Measurements from ENCODE around the gene LIPE. TPM values are rescaled to one million over a fixed set of nuclear protein-coding genes. Genes with fewer than 3 reads are reported as not detected.
A peak's percentile ranks its signal among the peaks of the same experiment; 100 is the strongest.

The LIPE gene
- polyA plus RNA-seq, 1 experiment, result 1.5 TPM

DNA sequence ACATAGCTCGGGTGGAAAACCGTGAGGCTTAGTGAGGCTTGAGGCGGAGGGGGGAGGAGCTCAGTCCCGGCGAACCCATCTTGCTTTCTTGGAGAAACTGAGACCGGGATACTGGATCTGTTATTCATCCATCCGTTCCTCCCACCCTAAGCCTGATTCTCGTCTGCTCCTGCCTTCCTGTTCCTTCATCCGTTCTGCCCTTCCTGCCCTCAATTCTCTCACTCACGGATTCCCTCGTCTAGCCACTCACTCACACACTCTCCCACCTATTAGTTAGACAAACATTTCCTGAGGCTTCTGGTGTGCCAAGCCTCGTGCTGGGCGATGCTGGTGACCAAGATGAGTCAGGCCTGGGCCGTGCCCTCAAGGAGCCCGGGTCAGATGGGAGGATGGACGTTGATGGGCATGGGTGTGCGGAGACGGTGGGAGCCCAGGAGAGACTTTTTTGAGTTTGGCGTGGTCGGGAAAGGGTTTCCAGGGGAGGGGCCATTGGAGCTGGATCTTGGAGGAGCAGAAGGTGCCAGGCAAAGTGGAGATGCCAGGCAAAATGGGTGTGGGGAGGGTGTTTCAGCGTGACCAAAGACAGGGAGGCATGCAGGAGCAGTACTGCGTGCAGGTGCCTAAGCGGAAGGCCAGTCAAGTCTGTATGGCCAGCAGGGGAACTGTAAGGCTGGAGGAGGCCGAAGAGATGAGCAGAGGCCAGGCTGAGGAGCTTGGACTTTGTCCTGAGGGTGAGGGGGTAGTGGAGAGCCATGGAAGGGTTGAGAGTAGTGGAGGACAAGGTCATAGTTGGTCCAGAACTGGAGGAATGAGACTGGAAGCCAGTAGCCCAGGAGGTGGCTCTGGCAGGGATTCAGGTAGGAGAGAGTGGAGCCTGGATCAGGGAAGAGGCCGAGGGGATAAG, 29.7 kb downstream of the LIPE start:
- peaks cover 6% of the 10 kb centered on the region for H3K27me3 ChIP-seq (ENCODE audit: control insufficient read depth, insufficient read depth, low read length)
- no peaks in the 10 kb centered on the region for H3K9me3 ChIP-seq (ENCODE audit: control insufficient read depth, insufficient read depth, low read length)
- H3K27ac ChIP-seq (ENCODE audit: low read depth, low read length), result peak overlapping the region; percentile 78
- peak overlapping the region; percentile 81 for H3K4me3 ChIP-seq (ENCODE audit: low read depth, low read length)
- ChIA-PET CTCF (interaction anchor here (0.7 to 1.3 kb wide), 2 partner anchors 38 to 41 kb away, joined by 3 to 5 read pairs; no protein-coding TSS in a partner anchor), POLR2A (interaction anchor here (1.2 to 1.3 kb wide), 2 partner anchors 26 to 142 kb away, joined by 3 to 4 read pairs; no protein-coding TSS in a partner anchor)
- no peak for DNase-seq (ENCODE audit: low read depth, low spot score)
- TF ChIP-seq, protein P1, sequence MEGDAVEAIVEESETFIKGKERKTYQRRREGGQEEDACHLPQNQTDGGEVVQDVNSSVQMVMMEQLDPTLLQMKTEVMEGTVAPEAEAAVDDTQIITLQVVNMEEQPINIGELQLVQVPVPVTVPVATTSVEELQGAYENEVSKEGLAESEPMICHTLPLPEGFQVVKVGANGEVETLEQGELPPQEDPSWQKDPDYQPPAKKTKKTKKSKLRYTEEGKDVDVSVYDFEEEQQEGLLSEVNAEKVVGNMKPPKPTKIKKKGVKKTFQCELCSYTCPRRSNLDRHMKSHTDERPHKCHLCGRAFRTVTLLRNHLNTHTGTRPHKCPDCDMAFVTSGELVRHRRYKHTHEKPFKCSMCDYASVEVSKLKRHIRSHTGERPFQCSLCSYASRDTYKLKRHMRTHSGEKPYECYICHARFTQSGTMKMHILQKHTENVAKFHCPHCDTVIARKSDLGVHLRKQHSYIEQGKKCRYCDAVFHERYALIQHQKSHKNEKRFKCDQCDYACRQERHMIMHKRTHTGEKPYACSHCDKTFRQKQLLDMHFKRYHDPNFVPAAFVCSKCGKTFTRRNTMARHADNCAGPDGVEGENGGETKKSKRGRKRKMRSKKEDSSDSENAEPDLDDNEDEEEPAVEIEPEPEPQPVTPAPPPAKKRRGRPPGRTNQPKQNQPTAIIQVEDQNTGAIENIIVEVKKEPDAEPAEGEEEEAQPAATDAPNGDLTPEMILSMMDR (IDR thresholded peaks at IDR 0.05; ENCODE audit: low read depth, low read length), result no peak; the same call in 1 of the 2 replicates

DNA sequence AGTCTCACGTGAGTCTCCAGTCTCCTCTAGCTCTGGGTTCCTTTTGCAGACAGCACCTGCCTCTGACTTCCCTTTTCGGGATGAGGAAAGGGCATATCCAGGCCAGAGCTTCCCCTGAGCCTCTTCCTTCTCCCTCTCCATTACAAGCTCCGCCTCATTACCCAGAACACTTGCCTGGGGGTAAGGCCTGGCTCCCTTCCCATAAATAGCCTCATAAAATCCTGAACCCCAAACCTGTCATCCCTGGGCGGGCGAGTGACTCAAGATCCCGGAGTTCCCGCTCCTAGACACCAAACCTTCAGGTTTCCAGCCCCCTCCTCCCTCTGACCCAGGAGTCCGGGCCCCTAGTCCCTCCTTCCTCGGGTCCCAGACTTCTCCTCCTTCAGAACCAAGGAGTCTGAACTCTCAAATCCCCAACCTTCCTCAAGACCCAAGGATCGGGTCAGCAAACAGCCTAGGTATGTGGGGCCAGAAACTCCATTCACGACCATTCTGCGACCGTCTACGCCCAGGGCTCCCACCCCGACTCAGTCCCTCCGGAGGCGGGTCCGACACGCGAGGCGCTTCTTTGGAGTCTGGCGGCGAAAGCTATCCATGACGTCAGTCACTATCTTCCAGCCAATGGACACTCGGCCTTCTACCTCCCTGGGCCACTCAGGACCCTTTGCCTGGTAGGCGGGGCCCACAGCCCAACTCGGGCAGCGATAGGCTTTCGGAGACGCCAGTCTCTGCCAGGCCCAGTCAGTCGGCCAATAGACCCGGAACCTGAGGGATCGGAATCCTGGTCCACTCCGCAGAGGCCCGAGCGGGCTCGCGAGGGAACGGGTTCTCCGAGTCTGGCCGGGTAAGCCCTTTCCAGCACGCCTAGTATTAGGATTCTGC, 30.6 kb downstream of the LIPE start:
- peaks cover 10% of the 10 kb centered on the region for H3K27me3 ChIP-seq (ENCODE audit: control insufficient read depth, insufficient read depth, low read length)
- H3K9me3 ChIP-seq (ENCODE audit: control insufficient read depth, insufficient read depth, low read length), result no peaks in the 10 kb centered on the region
- DNase-seq (ENCODE audit: low read depth, low spot score), result peak; percentile 98
- POLR2A ChIA-PET, result interaction anchor here (0.6 to 1.3 kb wide), 4 partner anchors 19 to 283 kb away, joined by 3 to 4 read pairs (median 4); no protein-coding TSS in a partner anchor
- CTCF ChIA-PET, result interaction anchor here (0.6 to 1.3 kb wide), 3 partner anchors 39 to 47 kb away, joined by 3 to 5 read pairs (median 3); no protein-coding TSS in a partner anchor
- peak overlapping the region; percentile 78 for H3K27ac ChIP-seq (ENCODE audit: low read depth, low read length)
- peak overlapping the region; percentile 81 for H3K4me3 ChIP-seq (ENCODE audit: low read depth, low read length)
- TF ChIP-seq, protein P1 (IDR thresholded peaks at IDR 0.05; ENCODE audit: low read depth, low read length), result no peak

DNA sequence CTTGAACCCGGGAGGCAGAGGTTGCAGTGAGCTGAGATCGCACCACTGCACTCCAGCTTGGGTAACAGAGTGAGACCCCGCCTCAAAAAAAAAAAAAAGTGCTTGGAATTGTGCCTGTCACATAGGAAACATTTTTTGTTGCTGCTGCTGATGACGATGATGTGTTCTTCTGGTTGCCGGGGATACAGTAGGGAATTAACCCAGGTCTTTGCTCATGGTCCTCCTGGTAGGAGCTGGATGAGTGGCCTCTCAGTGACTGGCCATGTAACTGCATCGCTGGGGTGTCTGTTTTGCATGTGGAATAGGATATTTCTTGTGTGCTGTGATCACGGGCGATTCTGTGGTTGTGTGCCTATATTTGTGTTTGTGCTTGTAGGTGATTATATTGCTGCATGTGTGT, 32.4 kb downstream of the LIPE start:
- peaks cover 25% of the 10 kb centered on the region for H3K27me3 ChIP-seq (ENCODE audit: control insufficient read depth, insufficient read depth, low read length)
- ChIA-PET CTCF (interaction anchor here (0.6 kb wide), 1 partner anchor 21 kb away, joined by 4 read pairs; no protein-coding TSS in a partner anchor), POLR2A (no interaction called here)

DNA sequence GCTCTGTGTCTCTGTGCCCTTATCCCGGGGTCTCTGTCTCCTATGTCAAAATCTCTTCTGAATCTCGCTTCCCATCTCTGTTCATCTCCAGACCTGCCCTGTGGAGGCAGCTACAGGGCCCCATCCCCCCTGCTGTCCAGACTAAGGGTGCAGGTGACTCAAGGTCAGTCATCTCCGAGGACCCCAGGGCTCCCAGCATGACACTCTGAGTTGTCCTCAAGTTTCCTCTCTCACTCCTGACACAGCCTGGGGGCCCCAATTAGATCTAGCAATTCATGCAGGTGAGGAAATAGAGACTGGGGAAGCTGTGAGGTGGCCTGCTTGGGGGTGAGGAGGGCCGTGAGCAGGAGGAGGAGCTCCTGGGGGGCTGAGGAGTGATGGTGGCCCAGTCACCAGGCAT, 35.0 kb downstream of the LIPE start:
- DNase-seq (ENCODE audit: low read depth, low spot score), result no peak
- ChIA-PET POLR2A (no interaction called here), CTCF (interaction anchor here (0.8 kb wide), 1 partner anchor 48 kb away, joined by 3 read pairs; no protein-coding TSS in a partner anchor)
- TF ChIP-seq, protein P1 (IDR thresholded peaks at IDR 0.05; ENCODE audit: low read depth, low read length), result no peak
- Histone ChIP-seq H3K27me3 (ENCODE audit: control insufficient read depth, insufficient read depth, low read length) (peaks cover 29% of the 10 kb centered on the region), H3K4me3 (ENCODE audit: low read depth, low read length) (no peak overlapping the region), H3K27ac (ENCODE audit: low read depth, low read length) (no peak overlapping the region), H3K9me3 (ENCODE audit: control insufficient read depth, insufficient read depth, low read length) (no peaks in the 10 kb centered on the region; the same call in 1 of the 2 replicates)

More for the DNA sequence above, 32.4 kb downstream of the LIPE start:
- H3K9me3 ChIP-seq (ENCODE audit: control insufficient read depth, insufficient read depth, low read length), result no peaks in the 10 kb centered on the region
- H3K4me3 ChIP-seq (ENCODE audit: low read depth, low read length), result no peak overlapping the region
- no peak overlapping the region for H3K27ac ChIP-seq (ENCODE audit: low read depth, low read length)
- TF ChIP-seq, protein P1 (IDR thresholded peaks at IDR 0.05; ENCODE audit: low read depth, low read length), result no peak
- no peak for DNase-seq (ENCODE audit: low read depth, low spot score)
